ENCODE results near the gene LAPTM5. TPM values are rescaled to one million over a fixed set of nuclear protein-coding genes. Genes with fewer than 3 reads are reported as not detected.

The LAPTM5 gene
- total RNA-seq, 1 donor from 2014 or later: not detected

DNA sequence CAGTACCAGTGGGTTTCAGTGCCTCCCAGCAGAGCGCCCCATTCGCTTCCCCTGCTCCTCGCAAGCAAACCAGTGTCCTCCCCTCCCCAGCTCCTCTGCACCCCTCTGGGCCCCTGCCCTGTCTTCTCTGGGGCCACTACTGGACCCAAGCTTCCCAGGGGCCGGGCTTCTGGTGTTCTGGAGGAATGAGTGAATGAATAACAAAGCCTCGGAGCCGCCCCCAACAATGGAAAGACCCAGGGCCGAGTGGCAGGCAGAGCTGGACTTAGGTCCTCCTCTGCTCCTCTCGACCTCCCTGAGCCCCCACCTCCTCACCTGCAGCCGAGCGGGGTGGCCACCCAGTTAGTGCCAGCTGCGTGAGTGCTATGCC lies 71.8 kb downstream of the LAPTM5 start:
- no peaks in the 10 kb centered on the region for H3K36me3 Mint-ChIP-seq
- H3K36me3 ChIP-seq: no peaks in the 10 kb centered on the region
- DNase-seq (ENCODE audit: low spot score): no peak
- H3K9me3 ChIP-seq (ENCODE audit: low read depth): no peaks in the 10 kb centered on the region
- peaks cover 35% of the 10 kb centered on the region for H3K4me1 ChIP-seq
- peaks cover 27% of the 10 kb centered on the region for H3K4me1 Mint-ChIP-seq
- no peaks in the 10 kb centered on the region for H3K79me2 ChIP-seq (ENCODE audit: low read depth)
- no peak for TF ChIP-seq EZH2 (IDR thresholded peaks at IDR 0.05)
- no peak for TF ChIP-seq EZH2phosphoT487 (IDR thresholded peaks at IDR 0.05)
- TF ChIP-seq, protein P1, sequence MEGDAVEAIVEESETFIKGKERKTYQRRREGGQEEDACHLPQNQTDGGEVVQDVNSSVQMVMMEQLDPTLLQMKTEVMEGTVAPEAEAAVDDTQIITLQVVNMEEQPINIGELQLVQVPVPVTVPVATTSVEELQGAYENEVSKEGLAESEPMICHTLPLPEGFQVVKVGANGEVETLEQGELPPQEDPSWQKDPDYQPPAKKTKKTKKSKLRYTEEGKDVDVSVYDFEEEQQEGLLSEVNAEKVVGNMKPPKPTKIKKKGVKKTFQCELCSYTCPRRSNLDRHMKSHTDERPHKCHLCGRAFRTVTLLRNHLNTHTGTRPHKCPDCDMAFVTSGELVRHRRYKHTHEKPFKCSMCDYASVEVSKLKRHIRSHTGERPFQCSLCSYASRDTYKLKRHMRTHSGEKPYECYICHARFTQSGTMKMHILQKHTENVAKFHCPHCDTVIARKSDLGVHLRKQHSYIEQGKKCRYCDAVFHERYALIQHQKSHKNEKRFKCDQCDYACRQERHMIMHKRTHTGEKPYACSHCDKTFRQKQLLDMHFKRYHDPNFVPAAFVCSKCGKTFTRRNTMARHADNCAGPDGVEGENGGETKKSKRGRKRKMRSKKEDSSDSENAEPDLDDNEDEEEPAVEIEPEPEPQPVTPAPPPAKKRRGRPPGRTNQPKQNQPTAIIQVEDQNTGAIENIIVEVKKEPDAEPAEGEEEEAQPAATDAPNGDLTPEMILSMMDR (IDR thresholded peaks at IDR 0.05): no peak
- H3K27me3 ChIP-seq: peaks cover 12% of the 10 kb centered on the region
- no peak overlapping the region for H3K27ac ChIP-seq
- no peaks in the 10 kb centered on the region for H4K20me1 ChIP-seq (ENCODE audit: low read depth)
- peak overlapping the region; percentile 17 for H3K4me3 Mint-ChIP-seq
- no peak overlapping the region for H3K27ac Mint-ChIP-seq
- peak overlapping the region; percentile 19 for H2AFZ ChIP-seq (replicated peaks)
- peak overlapping the region; percentile 57 for H3K4me2 ChIP-seq
- peaks cover 36% of the 10 kb centered on the region for H3K27me3 Mint-ChIP-seq (ENCODE audit: insufficient read depth, low read depth)
- H3F3A ChIP-seq (ENCODE audit: low read depth): peaks cover 30% of the 10 kb centered on the region
- H3K9ac ChIP-seq: no peak overlapping the region
- peaks cover 4% of the 10 kb centered on the region for H3K9me3 Mint-ChIP-seq
- H3K4me3 ChIP-seq: peak overlapping the region; percentile 28

DNA sequence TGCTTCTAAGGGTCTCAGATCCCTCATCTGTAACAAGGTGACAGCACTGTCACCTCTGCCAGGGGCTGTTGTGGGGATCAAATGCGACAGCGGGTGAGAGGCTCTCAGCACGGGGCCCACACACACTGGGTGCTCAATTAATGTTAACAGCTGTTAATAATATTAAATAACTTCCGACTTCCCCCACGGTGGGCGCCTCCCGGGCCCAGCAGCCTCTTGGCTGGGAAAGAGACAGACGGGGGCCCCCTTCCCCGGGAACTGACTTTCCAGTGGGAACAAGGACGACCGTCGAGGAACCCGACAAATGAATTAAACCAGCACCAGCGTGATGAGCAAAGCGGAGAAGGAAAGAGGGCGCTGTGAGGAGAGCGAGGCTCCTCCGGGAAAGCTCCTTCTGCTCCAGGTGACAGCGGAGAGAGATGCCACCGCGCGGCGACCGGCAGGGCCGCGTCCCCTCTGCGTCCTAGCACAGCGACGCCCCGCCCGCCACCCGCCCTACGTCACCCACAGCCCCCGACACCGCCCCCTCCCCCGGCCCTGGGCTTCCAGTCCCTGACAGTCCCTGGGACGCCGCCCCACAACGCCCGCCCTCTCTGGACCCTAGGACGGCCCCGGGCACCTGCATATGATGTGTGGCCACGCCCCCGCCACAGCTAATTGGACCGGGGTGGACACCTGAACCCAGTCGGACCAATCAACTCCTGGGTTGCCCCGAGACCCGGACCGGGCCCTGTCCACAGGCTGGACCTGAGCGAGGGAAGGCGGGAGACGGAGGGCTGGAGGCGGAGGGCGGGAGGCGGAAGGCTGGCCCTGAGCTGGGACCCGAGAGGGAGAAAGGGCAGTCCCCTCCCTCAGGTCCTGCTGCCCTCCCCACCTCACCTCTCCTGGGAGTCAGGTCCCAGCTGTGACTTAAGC lies 72.4 kb downstream of the LAPTM5 start:
- Histone ChIP-seq H3K4me3 (peak overlapping the region; percentile 28), H3K9me3 (ENCODE audit: low read depth) (no peaks in the 10 kb centered on the region), H3K9ac (no peak overlapping the region), H3K27ac (no peak overlapping the region), H3K79me2 (ENCODE audit: low read depth) (no peaks in the 10 kb centered on the region), H2AFZ (replicated peaks) (peak overlapping the region; percentile 19), H4K20me1 (ENCODE audit: low read depth) (no peaks in the 10 kb centered on the region), H3K4me2 (peak overlapping the region; percentile 61), H3K27me3 (peaks cover 12% of the 10 kb centered on the region), H3K36me3 (no peaks in the 10 kb centered on the region), H3K4me1 (peaks cover 28% of the 10 kb centered on the region), H3F3A (ENCODE audit: low read depth) (peaks cover 23% of the 10 kb centered on the region)
- peaks cover 36% of the 10 kb centered on the region for H3K27me3 Mint-ChIP-seq (ENCODE audit: insufficient read depth, low read depth)
- peak overlapping the region; percentile 73 for H3K4me3 Mint-ChIP-seq
- peaks cover 4% of the 10 kb centered on the region for H3K9me3 Mint-ChIP-seq
- H3K36me3 Mint-ChIP-seq: no peaks in the 10 kb centered on the region
- TF ChIP-seq EZH2phosphoT487 (IDR thresholded peaks at IDR 0.05): no peak
- TF ChIP-seq, protein P1 (IDR thresholded peaks at IDR 0.05): peak; percentile 57
- DNase-seq (ENCODE audit: low spot score): peak; percentile 99
- H3K27ac Mint-ChIP-seq: no peak overlapping the region
- peaks cover 22% of the 10 kb centered on the region for H3K4me1 Mint-ChIP-seq

DNA sequence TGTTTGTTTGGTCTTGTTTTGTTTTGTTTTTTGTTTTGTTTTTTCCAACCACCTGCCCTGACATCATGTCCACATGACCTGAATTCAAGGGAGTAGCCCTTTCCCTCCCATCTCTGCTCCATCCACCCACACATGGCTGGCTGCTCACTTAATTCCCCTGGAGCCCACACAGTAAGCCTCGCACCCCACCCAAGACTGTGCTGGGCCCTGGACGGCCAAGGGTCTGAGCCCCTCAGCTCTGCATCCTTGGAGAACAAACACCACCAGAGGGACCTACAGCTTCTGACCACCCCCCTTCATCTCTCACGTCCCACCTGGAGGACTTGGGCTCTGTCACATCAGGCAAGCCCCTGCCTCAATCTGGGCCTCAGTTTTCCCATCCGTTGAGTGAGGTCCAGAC lies 73.3 kb downstream of the LAPTM5 start:
- Mint-ChIP-seq H3K36me3 (no peaks in the 10 kb centered on the region), H3K4me3 (peak overlapping the region; percentile 57)
- H3K4me2 ChIP-seq: no peak overlapping the region

More for the DNA sequence above, 73.3 kb downstream of the LAPTM5 start:
- H3K27ac ChIP-seq: no peak overlapping the region
- no peaks in the 10 kb centered on the region for H3K36me3 ChIP-seq
- H3K9me3 ChIP-seq (ENCODE audit: low read depth): no peaks in the 10 kb centered on the region
- H3K4me1 ChIP-seq: peaks cover 19% of the 10 kb centered on the region
- peaks cover 36% of the 10 kb centered on the region for H3K27me3 Mint-ChIP-seq (ENCODE audit: insufficient read depth, low read depth)
- H3K27me3 ChIP-seq: peaks cover 12% of the 10 kb centered on the region
- H2AFZ ChIP-seq (replicated peaks): no peak overlapping the region
- peaks cover 13% of the 10 kb centered on the region for H3K4me1 Mint-ChIP-seq
- peaks cover 14% of the 10 kb centered on the region for H3F3A ChIP-seq (ENCODE audit: low read depth)
- peak overlapping the region; percentile 17 for H3K27ac Mint-ChIP-seq
- no peaks in the 10 kb centered on the region for H3K79me2 ChIP-seq (ENCODE audit: low read depth)
- no peak for DNase-seq (ENCODE audit: low spot score)
- no peak overlapping the region for H3K4me3 ChIP-seq
- H4K20me1 ChIP-seq (ENCODE audit: low read depth): no peaks in the 10 kb centered on the region
- H3K9me3 Mint-ChIP-seq: peaks cover 6% of the 10 kb centered on the region
- H3K9ac ChIP-seq: no peak overlapping the region
- TF ChIP-seq EZH2 (IDR thresholded peaks at IDR 0.05) (no peak), EZH2phosphoT487 (IDR thresholded peaks at IDR 0.05) (no peak)
- TF ChIP-seq, protein P1 (IDR thresholded peaks at IDR 0.05): no peak

Data from neural progenitor cell (in vitro differentiated cells).